Heart right ventricle (tissue), 16 donors: ENCODE measurements around the gene KCNQ1. TPM values are rescaled to one million over a fixed set of nuclear protein-coding genes. Genes with fewer than 3 reads are reported as not detected.
A peak's percentile ranks its signal among the peaks of the same experiment; 100 is the strongest.

Experiments used
- ATAC-seq, 8 donors: fragments of 200-7000 bp; cut with Tn5 transposase; one replicate each; pipeline ENCODE4 v1.9.1; 2020; ENCODE audit warnings: mild to moderate bottlenecking in 8 of 8, moderate library complexity in 8 of 8, moderate number of reproducible peaks in 1 of 8
- DNase-seq, 2 donors: peaks; one replicate each; pipeline ENCODE4 v3.0.0-alpha.2; 2020
- H3K27ac ChIP-seq, 10 donors: fragments of 200-600 bp; sonication (generic) in 2 of 10; one replicate each; pipeline versions ENCODE4 v1.5.0 to v1.8.0; 2020 to 2022; ENCODE audit warnings: mild to moderate bottlenecking in 3 of 10
- H3K27me3 ChIP-seq, 7 donors: fragments of 200-600 bp; one replicate each; pipeline ENCODE4 v1.8.0; 2021 to 2022; ENCODE audit warnings: mild to moderate bottlenecking in 2 of 7
- H3K36me3 ChIP-seq, 9 donors: fragments of 200-600 bp; sonication (generic) in 1 of 9; one replicate each; pipeline versions ENCODE4 v1.5.0 to v1.8.0; 2020 to 2022; ENCODE audit warnings: mild to moderate bottlenecking in 2 of 9
- H3K4me1 ChIP-seq, 9 donors: fragments of 200-600 bp; sonication (generic) in 1 of 9; one replicate each; pipeline versions ENCODE4 v1.5.0 to v1.8.0; 2020 to 2022; ENCODE audit warnings: mild to moderate bottlenecking in 4 of 9
- H3K4me3 ChIP-seq, 10 donors: fragments of 200-600 bp; sonication (generic) in 2 of 10; one replicate each; pipeline versions ENCODE4 v1.5.0 to v1.8.0; 2020 to 2022; ENCODE audit warnings: mild to moderate bottlenecking in 7 of 10, moderate library complexity in 2 of 10
- H3K9me3 ChIP-seq, 11 donors: fragments of 200-600 bp in 10 of 11; sonication (generic) in 2 of 11; one replicate each; pipeline versions ENCODE4 v1.5.0 to v1.8.0; 2013 to 2022; ENCODE audit warnings: mild to moderate bottlenecking in 2 of 11, control low read depth in 1 of 11, moderate library complexity in 1 of 11
- CTCF ChIP-seq, 9 donors: fragments of 200-600 bp; sonication (generic) in 2 of 9; IDR thresholded peaks; one replicate each; pipeline versions ENCODE4 v1.5.0 to v1.8.0; 2021 to 2022; ENCODE audit warnings: antibody characterized with exemption in 9 of 9, mild to moderate bottlenecking in 5 of 9, moderate library complexity in 1 of 9
- WGBS, 2 donors: extraction: QIAGEN DNeasy Blood & Tissue Kit; methylation state at CpG; one replicate each; pipeline ENCODE4 v1.1.7; 2013; ENCODE audit warnings: inconsistent platforms in 1 of 2; 5-methylcytosine and 5-hydroxymethylcytosine counted together
- intact Hi-C, 10 donors: fragments of 100-400 bp; cut with DNase I; formaldehyde crosslinking; loops; one replicate each; pipeline versions ENCODE4 v1.11.1 to v1.14.2; 2022
- polyA plus RNA-seq, 2 donors: library from polyadenylated mRNA; stranded (reverse); fragments of 200-250 nt; gene quantifications; one replicate each; pipeline ENCODE4 v1.2.3, GENCODE V29; 2013
- total RNA-seq, 10 donors: library from RNA; stranded (reverse); fragmentation: NEBNext Ultra II Directional in 3 of 10; extraction: Animal tissue kit (Norgen Biotek cat#: 25700) in 3 of 10; gene quantifications; one replicate each; pipeline versions ENCODE4 v1.2.1 to v1.2.4, GENCODE V29; 2021 to 2023
- donor health status: Arrhythmogenic right ventricular cardiomyopathy.
- donor health status: ischemic (EF 13 %, LVEDD 7.1; RV severe dilation, severe dysfunction).
- donor health status: healthy with polysubstance abuse.
- donor health status: DM: no; HTN: yes; CAD: no.
- donor health status: DM: no; HTN: no; CAD: no.
- donor health status: ischemic (EF 25% LVEDD 6.9; RV normal size, moderate dysfunction).
- donor health status: ischemic (EF 25% LVEDD 5.7; RV mildly dilated, moderate dysfunction).
- donor health status: healthy.
- donor health status: DM: yes; HTN: yes; CAD: no.
- donor health status: Ischemic cardiomyopathy.
- donor health status: ischemic (EF 35%, LVEDD 5.7; RV mildly dilated, moderate dysfunction).
- donor health status: nonischemic (EF 11% LVEDD 7.7; RV severe dilation, severe dysfunction).
- donor health status: DM: yes; HTN: yes; CAD: no.
- donor health status: PGD.
- donor health status: ischemic (EF 29% LVEDD 5.4; RV normal size, mild dysfunction).
- donor health status: nonischemic (EF 23%, LVEDD 6.1; RV moderate dilation, normal function).

KCNQ1 gene
- total and polyA plus RNA-seq, 12 donors, result 19.9 to 48.2 (median 33.7) TPM

- Histone ChIP-seq H3K9me3 (no peaks in the 10 kb centered on the region), H3K4me3 (no peak overlapping the region), H3K36me3 (no peaks in the 10 kb centered on the region), H3K4me1 (peaks cover 4 to 55% (median 41%) of the 10 kb centered on the region in 9 donors), H3K27me3 (no peaks in the 10 kb centered on the region), H3K27ac (peak overlapping the region in 8 of 10 donors; percentile 17 to 75 (median 55))
- 88 to 90% methylated on average over 20 of the region's 20 CpGs for WGBS, 2 donors
- TF ChIP-seq CTCF (IDR thresholded peaks at IDR 0.05), result no peak
- no peak for DNase-seq
- intact Hi-C loops, result no loop called here
- no peak for ATAC-seq
Measured at GRCh38 chr11:2805388-2806056, 360.7 kb downstream of the KCNQ1 start.

GRCh38 chr11:2806351-2807024, 361.7 kb downstream of the KCNQ1 start:
- H3K4me3 ChIP-seq, result no peak overlapping the region
- H3K27ac ChIP-seq, result peak overlapping the region in 7 of 10 donors; percentile 27 to 78 (median 67)
- no peaks in the 10 kb centered on the region for H3K36me3 ChIP-seq
- ATAC-seq (peak in 1 of 8 donors; percentile 12), DNase-seq (peak in 1 of 2 donors; percentile 17)
- peaks cover 4 to 64% (median 45%) of the 10 kb centered on the region in 9 donors for H3K4me1 ChIP-seq
- intact Hi-C loops, result no loop called here
- WGBS, 2 donors, result 77 to 86% methylated on average over 24 of the region's 24 CpGs
- no peak for TF ChIP-seq CTCF (IDR thresholded peaks at IDR 0.05)
- H3K27me3 ChIP-seq, result no peaks in the 10 kb centered on the region
- H3K9me3 ChIP-seq, result no peaks in the 10 kb centered on the region

GRCh38 chr11:2807025-2807681, 362.3 kb downstream of the KCNQ1 start:
- H3K9me3 ChIP-seq, result no peaks in the 10 kb centered on the region
- ATAC-seq, result peak; percentile 31 to 72 (median 37)
- no peaks in the 10 kb centered on the region for H3K36me3 ChIP-seq
- DNase-seq, result peak; percentile 66 to 78
- H3K4me1 ChIP-seq, result peaks cover 4 to 62% (median 47%) of the 10 kb centered on the region in 9 donors
- no peaks in the 10 kb centered on the region for H3K27me3 ChIP-seq
- TF ChIP-seq CTCF (IDR thresholded peaks at IDR 0.05), result no peak
- peak overlapping the region; percentile 10 to 78 (median 63) for H3K27ac ChIP-seq
- 44 to 52% methylated on average over 39 of the region's 39 CpGs for WGBS, 2 donors
- intact Hi-C loops, result no loop called here
- peak overlapping the region in 5 of 10 donors; percentile 17 to 31 (median 21) for H3K4me3 ChIP-seq

GRCh38 chr11:2807801-2808241, 363.0 kb downstream of the KCNQ1 start:
- Histone ChIP-seq H3K27ac (peak overlapping the region; percentile 10 to 78 (median 63)), H3K4me3 (peak overlapping the region in 1 of 10 donors; percentile 21), H3K4me1 (peaks cover 7 to 64% (median 50%) of the 10 kb centered on the region in 9 donors), H3K36me3 (no peaks in the 10 kb centered on the region), H3K9me3 (no peaks in the 10 kb centered on the region), H3K27me3 (no peaks in the 10 kb centered on the region)
- intact Hi-C loops, result no loop called here
- 81 to 86% methylated on average over 10 to 11 of the region's 11 CpGs for WGBS, 2 donors
- ATAC-seq (no peak), DNase-seq (peak in 1 of 2 donors; percentile 17)
- TF ChIP-seq CTCF (IDR thresholded peaks at IDR 0.05), result no peak
